H1 (cell line): ENCODE measurements around the gene DNAJB12. TPM values are rescaled to one million over a fixed set of nuclear protein-coding genes. Genes with fewer than 3 reads are reported as not detected.

Experiments used
- BCL11A ChIP-seq, 2 experiments: IDR thresholded peaks; one replicate each; pipeline ENCODE4 v1.6.1; 2011; ENCODE audit warnings: low read depth in 2 of 2, low read length in 2 of 2, mild to moderate bottlenecking in 2 of 2
- BRCA1 ChIP-seq: IDR thresholded peaks from 2 replicates; pipeline ENCODE4 v1.6.1; 2012; ENCODE audit warnings: low read depth, low read length, improper control_type of control experiment
- CEBPB ChIP-seq: IDR thresholded peaks from 2 replicates; pipeline ENCODE4 v1.6.1; 2012; ENCODE audit warnings: low read depth, low read length
- CHD2 ChIP-seq: IDR thresholded peaks from 2 replicates; pipeline ENCODE4 v1.6.1; 2012; ENCODE audit warnings: low read length, improper control_type of control experiment
- CREB1 ChIP-seq: IDR thresholded peaks from 2 replicates; pipeline ENCODE4 v1.6.1; 2012; ENCODE audit warnings: inconsistent platforms
- KDM5A ChIP-seq: fragments of 200-600 bp; IDR thresholded peaks from 2 replicates; pipeline ENCODE4 v1.7.1; 2012; ENCODE audit warnings: mild to moderate bottlenecking, low read length, inconsistent platforms, mixed read lengths
- NANOG ChIP-seq: IDR thresholded peaks from 2 replicates; pipeline ENCODE4 v1.6.1; 2011; ENCODE audit warnings: low read length, low read depth, mild to moderate bottlenecking, inconsistent platforms; ENCODE audit not compliant: insufficient read depth, poor library complexity, severe bottlenecking
- PHF8 ChIP-seq: fragments of 200-600 bp; sonication (generic); conservative IDR thresholded peaks from 2 replicates; pipeline ENCODE4 v1.7.1; 2012; ENCODE audit warnings: low read depth, mild to moderate bottlenecking, inconsistent platforms, low read length, moderate library complexity
- POLR2A ChIP-seq, 2 experiments: IDR thresholded peaks; 1 replicate in 1 of 2; 2 replicates in 1 of 2; pipeline ENCODE4 v1.6.1; 2011; ENCODE audit warnings: low read depth in 2 of 2, low read length in 2 of 2, mild to moderate bottlenecking in 2 of 2; ENCODE audit errors: control extremely low read depth in 1 of 2
- RBBP5 ChIP-seq: IDR thresholded peaks from 2 replicates; pipeline ENCODE4 v1.7.1; 2012; ENCODE audit warnings: low read depth, mild to moderate bottlenecking, inconsistent platforms, low read length, moderate library complexity, borderline replicate concordance
- RFX5 ChIP-seq: IDR thresholded peaks from 2 replicates; pipeline ENCODE4 v1.6.1; 2011; ENCODE audit warnings: low read depth, low read length, improper control_type of control experiment, borderline replicate concordance
- SAP30 ChIP-seq: fragments of 300-600 bp; sonication (generic); IDR thresholded peaks from 2 replicates; pipeline ENCODE4 v1.7.1; 2012; ENCODE audit warnings: low read length, moderate library complexity, mild to moderate bottlenecking, inconsistent platforms; ENCODE audit not compliant: insufficient read depth, insufficient replicate concordance
- SP1 ChIP-seq: IDR thresholded peaks from 2 replicates; pipeline ENCODE4 v1.6.1; 2011; ENCODE audit warnings: low read depth, low read length
- SP4 ChIP-seq: IDR thresholded peaks from 2 replicates; pipeline ENCODE4 v1.6.1; 2012; ENCODE audit warnings: low read length, inconsistent platforms
- SRF ChIP-seq: IDR thresholded peaks from 2 replicates; pipeline ENCODE4 v1.6.1; 2011; ENCODE audit warnings: mild to moderate bottlenecking, low read depth, low read length, moderate library complexity
- TBP ChIP-seq: IDR thresholded peaks from 2 replicates; pipeline ENCODE4 v1.6.1; 2011; ENCODE audit warnings: low read depth, low read length, improper control_type of control experiment
- TCF12 ChIP-seq: IDR thresholded peaks from 2 replicates; pipeline ENCODE4 v1.6.1; 2011; ENCODE audit warnings: low read depth, mild to moderate bottlenecking, low read length
- TEAD4 ChIP-seq: IDR thresholded peaks from 2 replicates; pipeline ENCODE4 v1.6.1; 2012; ENCODE audit warnings: low read depth, low read length, inconsistent platforms, mixed read lengths
- YY1 ChIP-seq: IDR thresholded peaks from 2 replicates; pipeline ENCODE4 v1.6.1; 2011; ENCODE audit warnings: low read depth, mild to moderate bottlenecking, low read length
- polyA plus RNA-seq, 7 experiments: library from polyadenylated mRNA; depleted of rRNA in 3 of 7; stranded (reverse) in 5 of 7; unstranded in 2 of 7; fragments of >200 nt in 5 of 7; fragments of 200-250 nt in 2 of 7; gene quantifications; 1 replicate in 5 of 7; 2 replicates in 1 of 7; 4 replicates in 1 of 7; pipeline versions ENCODE4 v1.2.1 to v1.2.3, GENCODE V29; 2011 to 2013; ENCODE audit warnings: missing spikeins in 2 of 7, mixed read lengths in 2 of 7
- total RNA-seq: library from RNA; stranded (reverse); fragmentation: NEBNext Ultra II Directional; extraction: Animal tissue kit (Norgen Biotek cat#: 25700); gene quantifications from 2 replicates; pipeline ENCODE4 v1.2.1, GENCODE V29; 2021
- TF ChIP-seq, protein P1 (sequence below): IDR thresholded peaks from 2 replicates; pipeline ENCODE4 v1.6.1; 2011; ENCODE audit warnings: low read length, improper control_type of control experiment

Gene DNAJB12
- total and polyA plus RNA-seq, 2 of the 8 experiments (the other 6 are each of a cell fraction or from before 2014, with no cell fraction given): 10.8 to 20.5 TPM

DNA sequence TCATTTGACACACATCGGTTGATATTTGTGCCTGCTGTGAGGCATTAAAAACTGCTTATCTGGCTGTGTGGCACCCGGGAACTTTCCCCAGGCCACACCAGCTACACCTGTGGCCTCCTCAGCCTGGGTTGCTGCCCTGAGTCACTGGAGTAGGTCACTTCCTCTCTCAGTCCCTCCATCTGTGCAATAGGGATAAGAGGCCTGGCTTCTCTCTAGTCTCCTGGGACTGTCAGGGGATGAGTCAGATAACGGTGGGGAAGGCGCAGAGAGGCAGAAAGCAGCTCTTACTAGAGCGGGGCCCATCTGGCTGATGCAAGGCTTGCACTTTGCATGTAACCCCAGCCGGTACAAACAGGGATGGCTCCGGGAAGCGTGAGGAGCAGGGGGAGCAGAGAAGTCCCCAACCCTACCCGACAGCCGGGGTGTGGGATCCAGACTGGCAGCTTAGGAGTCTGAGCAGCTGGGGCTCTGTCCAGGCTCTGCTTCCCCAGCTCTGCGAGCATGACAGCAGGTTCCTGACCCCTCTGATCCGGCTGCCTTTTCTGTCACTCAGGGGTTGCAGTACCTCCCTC lies 34.0 kb downstream of the DNAJB12 start (continued):
- TF ChIP-seq BRCA1 (no peak), BCL11A (IDR thresholded peaks at IDR 0.05; ENCODE audit: low read depth in 2 of 2, low read length in 2 of 2) (no peak), PHF8 (no peak), TEAD4 (no peak), RFX5 (no peak), RBBP5 (no peak), SRF (no peak), CREB1 (no peak), CHD2 (no peak), KDM5A (no peak), YY1 (no peak), SP1 (no peak), SP4 (no peak), TCF12 (no peak), NANOG (no peak), POLR2A (IDR thresholded peaks at IDR 0.05; ENCODE audit: control extremely low read depth in 1 of 2, low read depth in 2 of 2, low read length in 2 of 2) (peak in 1 of 2 experiments; percentile 72; a peak in 1 of 3 replicates), SAP30 (no peak), CEBPB (peak; percentile 98), TBP (peak; percentile 63; the same call in 1 of the 2 replicates)
- TF ChIP-seq, protein P1, sequence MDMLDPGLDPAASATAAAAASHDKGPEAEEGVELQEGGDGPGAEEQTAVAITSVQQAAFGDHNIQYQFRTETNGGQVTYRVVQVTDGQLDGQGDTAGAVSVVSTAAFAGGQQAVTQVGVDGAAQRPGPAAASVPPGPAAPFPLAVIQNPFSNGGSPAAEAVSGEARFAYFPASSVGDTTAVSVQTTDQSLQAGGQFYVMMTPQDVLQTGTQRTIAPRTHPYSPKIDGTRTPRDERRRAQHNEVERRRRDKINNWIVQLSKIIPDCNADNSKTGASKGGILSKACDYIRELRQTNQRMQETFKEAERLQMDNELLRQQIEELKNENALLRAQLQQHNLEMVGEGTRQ: no peak
